DMS79 treated with DMSO at 0.1 percent for 48 hours (cell line): Measurements from ENCODE around the gene FRMD5.
"Not testable (repeated sequence)": the region's sequence is repeated elsewhere in the genome, so short reads cannot be mapped to it uniquely, and the experiment has no call there.

Source experiments
- DNase-seq: peaks from one replicate; lab custom pipeline; 2025; lab: John Stamatoyannopoulos, UW

Gene FRMD5

GRCh38 chr15:43887901-43888300, 307.2 kb downstream of the FRMD5 start:
- DNase-seq: no peak

- no peak for DNase-seq
Measured at GRCh38 chr15:43886558-43886957, 308.5 kb downstream of the FRMD5 start.

GRCh38 chr15:43883571-43883970, 311.5 kb downstream of the FRMD5 start:
- no peak for DNase-seq

GRCh38 chr15:43881944-43882343, 313.1 kb downstream of the FRMD5 start:
- no peak for DNase-seq

DNA sequence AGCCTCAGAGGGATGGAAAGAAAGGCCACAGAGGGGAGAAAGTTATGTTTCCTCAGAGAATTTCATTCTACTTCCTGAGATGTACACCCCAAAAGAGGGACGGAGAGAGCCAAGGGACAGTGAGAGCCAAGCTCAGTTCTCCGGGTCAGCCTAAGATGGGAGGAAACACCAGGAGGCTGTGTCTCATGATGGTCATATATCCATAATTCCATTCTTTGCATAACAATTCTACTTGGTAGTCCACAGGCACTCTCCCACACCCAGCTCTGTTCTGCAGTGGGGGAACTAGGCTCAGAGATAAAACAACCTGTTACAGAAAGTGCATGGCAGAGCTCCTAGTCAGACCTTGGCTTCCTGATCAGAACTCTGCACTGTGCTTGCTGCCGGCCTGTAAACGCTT, 313.8 kb downstream of the FRMD5 start:
- no peak for DNase-seq

- DNase-seq: no peak
Measured at GRCh38 chr15:43880406-43881194, 314.5 kb downstream of the FRMD5 start.

DNA sequence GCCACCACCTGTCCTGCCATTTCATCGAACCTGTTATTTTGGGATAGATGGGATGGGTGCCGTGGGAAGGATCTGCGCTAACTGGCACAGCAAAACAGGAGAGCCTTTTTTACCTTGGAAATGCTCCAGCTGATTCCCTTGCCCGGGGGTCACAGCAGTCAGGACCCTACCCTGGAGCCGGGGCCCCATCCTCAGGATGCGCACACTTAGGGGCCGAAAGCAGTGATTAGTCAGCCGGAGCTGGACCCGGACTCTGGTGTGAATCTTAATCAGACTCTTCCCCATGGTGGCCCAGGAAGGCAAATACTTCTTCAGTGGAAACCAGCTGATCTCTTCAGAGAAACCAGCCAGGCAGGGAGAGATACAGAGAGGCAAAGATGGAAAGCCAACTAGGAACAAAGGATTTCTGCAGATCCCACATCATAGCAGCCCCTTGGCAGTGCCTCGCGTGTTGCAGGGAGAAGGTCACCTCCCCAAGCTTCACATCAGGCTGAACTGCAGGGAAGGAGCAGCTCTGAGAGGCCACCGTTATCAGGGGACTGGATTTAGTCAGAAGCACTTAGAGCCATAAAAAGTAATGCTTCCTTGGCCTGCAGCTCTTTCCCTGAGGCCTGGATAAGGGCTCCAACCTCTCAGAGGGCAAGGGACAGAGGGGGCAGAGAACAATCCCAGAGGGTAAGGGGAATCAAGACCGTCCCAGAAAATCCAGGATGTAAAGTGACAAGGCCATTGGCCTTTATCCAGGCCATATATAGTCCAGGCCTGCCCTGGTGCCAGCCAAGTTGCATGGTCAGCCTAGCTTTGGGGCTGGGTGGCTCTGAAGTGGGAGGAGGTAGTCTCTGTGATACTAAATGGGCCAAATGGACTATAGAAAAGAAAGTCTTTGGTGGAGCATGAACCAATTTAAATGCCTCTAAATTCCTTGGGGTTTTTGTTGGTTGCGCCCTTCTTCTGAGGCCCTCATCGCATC, 315.4 kb downstream of the FRMD5 start:
- no peak for DNase-seq

DNA sequence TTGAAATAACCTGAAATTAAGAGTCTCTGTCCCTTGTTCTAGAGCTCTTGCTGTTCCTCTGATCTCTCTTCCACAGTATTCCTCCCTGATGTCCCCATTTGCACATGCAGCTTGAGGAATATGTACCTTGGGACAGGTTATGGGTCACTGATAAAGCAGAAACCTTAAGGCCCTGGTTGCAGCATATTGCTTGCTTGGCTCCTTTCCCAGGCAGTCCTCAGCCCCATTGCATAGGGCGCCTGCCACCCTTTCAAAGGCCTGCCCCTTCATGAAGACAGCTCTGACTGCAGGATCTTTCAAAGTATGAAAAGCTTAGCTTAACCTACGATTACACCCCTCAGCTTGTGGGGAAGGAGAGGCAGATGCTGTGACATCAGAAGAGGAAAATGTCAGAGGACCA, 316.6 kb downstream of the FRMD5 start:
- peak; percentile 4 for DNase-seq

GRCh38 chr15:43877371-43877770, 317.7 kb downstream of the FRMD5 start:
- peak; percentile 47 for DNase-seq

DNA sequence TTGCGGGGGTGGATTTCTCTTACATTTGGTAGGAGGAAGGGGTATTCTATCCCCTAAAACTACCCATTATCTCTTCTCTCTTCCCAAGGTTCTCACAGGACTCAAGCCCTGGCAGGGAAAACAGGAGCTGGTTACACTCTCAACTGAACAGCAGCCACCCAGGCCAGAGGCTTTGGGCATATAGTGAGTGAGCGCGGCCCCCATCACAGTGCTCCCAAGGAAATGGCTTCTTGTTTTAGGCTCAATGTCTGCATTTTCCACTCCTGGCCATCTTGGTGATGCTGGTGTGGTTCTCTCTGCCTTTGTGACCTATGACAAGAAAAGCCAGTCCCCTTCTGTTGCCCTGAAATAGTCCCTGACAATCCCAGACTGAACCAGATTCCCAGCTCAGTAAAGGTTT, 318.2 kb downstream of the FRMD5 start:
- DNase-seq: no peak

DNA sequence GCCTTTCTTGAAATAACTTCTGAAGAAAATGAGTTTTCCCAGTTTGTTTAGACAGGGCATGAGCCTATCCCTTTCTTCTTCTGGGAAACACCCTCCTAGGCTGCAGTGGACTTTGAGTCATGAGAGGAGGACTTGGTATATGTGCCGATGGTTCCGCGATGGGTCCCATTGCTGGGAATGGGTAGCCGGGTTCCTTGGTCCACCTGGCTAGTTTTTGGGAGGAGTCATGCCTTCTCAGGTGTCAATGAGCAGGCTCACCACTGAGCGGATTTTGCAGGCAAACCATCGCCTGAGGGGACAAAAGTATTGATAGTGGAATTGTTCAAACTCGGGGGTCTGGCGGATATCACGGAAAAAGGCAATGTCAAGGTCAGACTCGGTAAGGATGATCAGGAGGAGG, 321.4 kb downstream of the FRMD5 start:
- DNase-seq: no peak

- DNase-seq: no peak
Measured at GRCh38 chr15:43872416-43873020, 322.6 kb downstream of the FRMD5 start.

GRCh38 chr15:43871835-43872234, 323.2 kb downstream of the FRMD5 start:
- DNase-seq: no peak

DNA sequence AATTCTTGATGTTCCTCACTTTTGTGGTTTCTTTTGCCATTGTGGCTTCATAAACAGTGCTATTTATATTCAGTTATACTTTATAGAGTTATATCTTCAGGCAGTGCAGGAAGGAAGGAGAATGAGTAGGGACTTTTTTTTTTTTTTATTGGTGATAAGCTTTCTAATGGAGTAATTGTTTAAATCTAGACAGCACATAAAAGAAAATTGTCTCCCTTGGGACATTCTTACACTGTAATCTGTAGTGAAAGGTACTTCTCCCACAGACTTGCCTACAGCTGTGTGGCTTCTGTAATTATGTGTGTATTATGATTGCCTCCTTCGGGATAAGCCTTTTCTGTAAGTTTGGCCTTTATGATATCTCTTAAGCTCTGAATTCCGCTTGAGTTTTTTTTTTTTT, 326.7 kb downstream of the FRMD5 start:
- DNase-seq: no peak

- no peak for DNase-seq
Measured at GRCh38 chr15:43867096-43867495, 328.0 kb downstream of the FRMD5 start.

DNA sequence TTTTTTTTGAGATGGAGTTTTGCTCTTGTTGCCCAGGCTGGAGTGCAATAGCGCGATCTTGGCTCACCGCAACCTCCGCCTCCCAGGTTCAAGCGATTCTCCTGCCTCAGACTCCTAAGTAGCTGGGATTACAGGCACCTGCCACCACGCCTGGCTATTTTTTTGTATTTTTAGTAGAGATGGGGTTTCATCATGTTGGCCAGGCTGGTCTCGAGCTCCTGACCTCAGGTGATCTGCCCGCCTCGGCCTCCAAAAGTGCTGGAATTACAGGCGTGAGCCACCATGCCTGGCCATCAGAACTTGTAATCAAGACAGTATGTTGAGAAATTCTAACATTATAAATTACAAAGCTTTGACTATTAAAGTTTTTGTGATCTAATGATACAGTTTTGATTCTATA, 328.4 kb downstream of the FRMD5 start:
- not testable (repeated sequence) for DNase-seq

DNA sequence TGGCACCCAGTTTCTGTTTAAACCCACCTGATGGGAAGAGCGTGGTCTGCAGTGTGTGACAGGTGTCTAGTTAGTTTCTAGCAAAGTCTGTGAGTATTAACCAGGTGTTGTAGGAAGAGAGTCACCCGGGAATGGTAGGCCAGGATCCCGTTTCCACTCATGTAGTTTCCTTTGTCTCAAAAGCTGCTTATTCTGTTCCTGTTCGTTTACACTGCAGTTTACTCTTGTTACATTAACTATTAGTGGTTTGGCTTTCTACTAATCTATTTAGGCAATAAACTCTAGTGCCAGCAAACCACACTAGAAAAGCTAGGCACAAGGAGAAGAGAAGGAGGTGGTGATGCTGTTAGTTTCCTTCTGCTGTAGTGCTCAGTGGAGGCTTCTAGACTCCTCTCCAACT, 335.5 kb downstream of the FRMD5 start:
- peak; percentile 5 for DNase-seq

GRCh38 chr15:43854801-43855200, 340.3 kb downstream of the FRMD5 start:
- DNase-seq: no peak

DNA sequence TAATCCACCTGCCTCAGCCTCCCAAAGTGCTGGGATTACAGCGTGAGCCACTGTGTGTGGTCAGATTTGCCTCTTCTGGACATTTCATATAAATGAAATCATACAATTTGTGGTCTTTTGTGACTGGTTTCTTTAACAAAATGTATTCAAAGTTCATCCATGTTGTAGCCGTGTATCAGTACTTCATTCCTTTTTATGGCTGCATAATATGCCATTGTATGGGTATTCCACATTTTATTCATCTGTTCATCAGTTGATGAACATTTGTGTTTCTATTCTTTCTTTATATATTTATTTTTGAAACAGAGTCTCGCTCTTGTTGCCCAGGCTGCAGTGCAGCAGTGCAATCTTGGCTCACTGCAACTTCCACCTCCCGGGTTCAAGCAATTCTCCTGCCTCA, 342.5 kb downstream of the FRMD5 start:
- DNase-seq: no peak

DNA sequence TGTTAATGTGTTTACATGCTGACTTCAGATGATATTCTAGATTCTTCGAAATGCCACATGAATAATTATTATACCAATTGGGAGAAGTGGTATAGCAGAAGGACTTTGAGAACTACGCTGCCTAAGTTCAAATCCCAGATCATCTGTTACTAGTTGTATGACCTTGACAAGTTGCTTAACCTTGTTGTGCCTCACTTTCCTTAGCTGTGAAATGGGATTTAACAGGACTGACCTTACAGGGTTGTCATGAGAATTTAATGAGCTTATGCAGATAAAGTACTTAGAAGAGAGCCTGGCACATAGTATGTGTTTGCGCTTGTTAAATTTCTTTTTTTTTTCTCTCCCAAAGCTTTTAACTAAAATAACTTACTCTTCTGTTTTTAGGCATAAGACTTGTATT, 343.8 kb downstream of the FRMD5 start:
- DNase-seq: no peak

DNA sequence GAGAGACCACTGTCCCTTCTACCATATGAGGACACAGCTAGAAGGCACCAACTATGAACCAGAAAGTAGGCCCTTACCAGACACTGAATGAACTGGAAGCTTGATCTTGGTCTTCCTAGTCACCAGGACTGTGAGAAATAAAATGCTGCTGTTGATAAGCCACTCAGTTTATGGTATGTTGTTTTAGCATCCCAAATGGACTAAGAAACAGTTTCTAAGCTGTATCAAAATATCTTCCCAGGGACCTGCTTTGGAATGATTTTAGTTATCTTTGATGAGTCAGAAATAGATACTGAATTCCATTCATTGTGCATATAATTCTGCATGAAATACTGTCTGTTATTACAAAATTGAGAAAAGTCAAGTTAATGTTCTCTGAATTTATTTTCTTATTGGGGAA, 349.6 kb downstream of the FRMD5 start:
- no peak for DNase-seq

- DNase-seq: not testable (repeated sequence)
Measured at GRCh38 chr15:43832485-43832884, 362.6 kb downstream of the FRMD5 start.
